ENCODE results near the gene RFX3. TPM values are rescaled to one million over a fixed set of nuclear protein-coding genes. Genes with fewer than 3 reads are reported as not detected.

RFX3 gene
- total and polyA plus RNA-seq, 5 donors: 1.3 to 9.9 (median 5.1) TPM

- H3K27me3 ChIP-seq (ENCODE audit: control insufficient read depth, insufficient read depth): no peaks in the 10 kb centered on the region
- intact Hi-C loops (cut with DNase I): no loop called here
- WGBS: 81% methylated on average over 4 of the region's 4 CpGs
- ATAC-seq (no peak), DNase-seq (no peak)
- no peaks in the 10 kb centered on the region for H3K4me1 ChIP-seq (ENCODE audit: control insufficient read depth, insufficient read depth, low read length)
- H3K27ac ChIP-seq (ENCODE audit: low read length): no peak overlapping the region
- H3K4me3 ChIP-seq (ENCODE audit: low read length): no peak overlapping the region
- H3K9me3 ChIP-seq (ENCODE audit: control insufficient read depth, low read length): no peaks in the 10 kb centered on the region
Measured at GRCh38 chr9:3497857-3498256, 27.9 kb downstream of the RFX3 start.

- no peak overlapping the region for H3K4me3 ChIP-seq (ENCODE audit: low read length)
- no peaks in the 10 kb centered on the region for H3K27me3 ChIP-seq (ENCODE audit: control insufficient read depth, insufficient read depth)
- ATAC-seq: no peak
- no peaks in the 10 kb centered on the region for H3K9me3 ChIP-seq (ENCODE audit: control insufficient read depth, low read length)
- WGBS: 56% methylated on average over 2 of the region's 2 CpGs
- no peak overlapping the region for H3K27ac ChIP-seq (ENCODE audit: low read length)
- DNase-seq: no peak
- no peaks in the 10 kb centered on the region for H3K4me1 ChIP-seq (ENCODE audit: control insufficient read depth, insufficient read depth, low read length)
- intact Hi-C loops (cut with DNase I): no loop called here
Measured at GRCh38 chr9:3497401-3497800, 28.4 kb downstream of the RFX3 start.

GRCh38 chr9:3495855-3496254 lies 29.9 kb downstream of the RFX3 start:
- no peaks in the 10 kb centered on the region for H3K4me1 ChIP-seq (ENCODE audit: control insufficient read depth, insufficient read depth, low read length)
- ATAC-seq: no peak
- intact Hi-C loops (cut with DNase I): no loop called here
- no peak overlapping the region for H3K4me3 ChIP-seq (ENCODE audit: low read length)
- H3K27me3 ChIP-seq (ENCODE audit: control insufficient read depth, insufficient read depth): no peaks in the 10 kb centered on the region
- H3K9me3 ChIP-seq (ENCODE audit: control insufficient read depth, low read length): no peaks in the 10 kb centered on the region
- DNase-seq: no peak
- 76% methylated on average over 3 of the region's 3 CpGs for WGBS
- H3K27ac ChIP-seq (ENCODE audit: low read length): no peak overlapping the region

GRCh38 chr9:3492214-3492613 lies 33.6 kb downstream of the RFX3 start:
- 96% methylated on average over 4 of the region's 4 CpGs for WGBS
- ATAC-seq: peak in 1 of 2 donors; percentile 31
- DNase-seq: no peak

GRCh38 chr9:3491450-3491849 lies 34.4 kb downstream of the RFX3 start:
- Histone ChIP-seq H3K27ac (ENCODE audit: low read length) (no peak overlapping the region), H3K4me1 (ENCODE audit: control insufficient read depth, insufficient read depth, low read length) (no peaks in the 10 kb centered on the region), H3K4me3 (ENCODE audit: low read length) (no peak overlapping the region), H3K27me3 (ENCODE audit: control insufficient read depth, insufficient read depth) (no peaks in the 10 kb centered on the region), H3K9me3 (ENCODE audit: control insufficient read depth, low read length) (no peaks in the 10 kb centered on the region)
- intact Hi-C loops (cut with DNase I): no loop called here
- no peak for DNase-seq
- no peak for ATAC-seq

More at GRCh38 chr9:3492214-3492613, 33.6 kb downstream of the RFX3 start:
- H3K9me3 ChIP-seq (ENCODE audit: control insufficient read depth, low read length): no peaks in the 10 kb centered on the region
- no peaks in the 10 kb centered on the region for H3K4me1 ChIP-seq (ENCODE audit: control insufficient read depth, insufficient read depth, low read length)
- H3K4me3 ChIP-seq (ENCODE audit: low read length): no peak overlapping the region
- intact Hi-C loops (cut with DNase I): no loop called here
- no peaks in the 10 kb centered on the region for H3K27me3 ChIP-seq (ENCODE audit: control insufficient read depth, insufficient read depth)
- no peak overlapping the region for H3K27ac ChIP-seq (ENCODE audit: low read length)

- H3K27me3 ChIP-seq (ENCODE audit: control insufficient read depth, insufficient read depth): no peaks in the 10 kb centered on the region
- no peaks in the 10 kb centered on the region for H3K4me1 ChIP-seq (ENCODE audit: control insufficient read depth, insufficient read depth, low read length)
- no peak overlapping the region for H3K4me3 ChIP-seq (ENCODE audit: low read length)
- H3K9me3 ChIP-seq (ENCODE audit: control insufficient read depth, low read length): no peaks in the 10 kb centered on the region
- DNase-seq: no peak
- no peak for ATAC-seq
- no peak overlapping the region for H3K27ac ChIP-seq (ENCODE audit: low read length)
- intact Hi-C loops (cut with DNase I): no loop called here
- 87% methylated on average over 4 of the region's 4 CpGs for WGBS
Measured at GRCh38 chr9:3490957-3491356, 34.8 kb downstream of the RFX3 start.

GRCh38 chr9:3482578-3482977 lies 43.2 kb downstream of the RFX3 start:
- WGBS: 96% methylated on average over 2 of the region's 2 CpGs
- no peaks in the 10 kb centered on the region for H3K4me1 ChIP-seq (ENCODE audit: control insufficient read depth, insufficient read depth, low read length)
- no peak for DNase-seq
- ATAC-seq: no peak
- no peak overlapping the region for H3K4me3 ChIP-seq (ENCODE audit: low read length)
- intact Hi-C loops (cut with DNase I): no loop called here
- H3K27me3 ChIP-seq (ENCODE audit: control insufficient read depth, insufficient read depth): no peaks in the 10 kb centered on the region
- H3K9me3 ChIP-seq (ENCODE audit: control insufficient read depth, low read length): no peaks in the 10 kb centered on the region
- no peak overlapping the region for H3K27ac ChIP-seq (ENCODE audit: low read length)

- H3K27me3 ChIP-seq (ENCODE audit: control insufficient read depth, insufficient read depth): no peaks in the 10 kb centered on the region
- H3K4me3 ChIP-seq (ENCODE audit: low read length): no peak overlapping the region
- intact Hi-C loops (cut with DNase I): no loop called here
- H3K27ac ChIP-seq (ENCODE audit: low read length): no peak overlapping the region
- H3K4me1 ChIP-seq (ENCODE audit: control insufficient read depth, insufficient read depth, low read length): no peaks in the 10 kb centered on the region
- H3K9me3 ChIP-seq (ENCODE audit: control insufficient read depth, low read length): no peaks in the 10 kb centered on the region
- WGBS: 89% methylated on average over 3 of the region's 3 CpGs
- DNase-seq (no peak), ATAC-seq (no peak)
Measured at GRCh38 chr9:3480353-3480655, 45.5 kb downstream of the RFX3 start.

GRCh38 chr9:3479514-3480352 lies 46.1 kb downstream of the RFX3 start:
- no peak for ATAC-seq
- Histone ChIP-seq H3K27ac (ENCODE audit: low read length) (no peak overlapping the region), H3K27me3 (ENCODE audit: control insufficient read depth, insufficient read depth) (no peaks in the 10 kb centered on the region), H3K9me3 (ENCODE audit: control insufficient read depth, low read length) (no peaks in the 10 kb centered on the region), H3K4me3 (ENCODE audit: low read length) (no peak overlapping the region), H3K4me1 (ENCODE audit: control insufficient read depth, insufficient read depth, low read length) (no peaks in the 10 kb centered on the region)
- 89% methylated on average over 7 of the region's 7 CpGs for WGBS
- no peak for DNase-seq
- intact Hi-C loops (cut with DNase I): no loop called here

- no peak for DNase-seq
- 67% methylated on average over 1 of the region's 1 CpG for WGBS
- no peaks in the 10 kb centered on the region for H3K27me3 ChIP-seq (ENCODE audit: control insufficient read depth, insufficient read depth)
- ATAC-seq: no peak
- no peaks in the 10 kb centered on the region for H3K9me3 ChIP-seq (ENCODE audit: control insufficient read depth, low read length)
- intact Hi-C loops (cut with DNase I): no loop called here
- H3K27ac ChIP-seq (ENCODE audit: low read length): no peak overlapping the region
- no peaks in the 10 kb centered on the region for H3K4me1 ChIP-seq (ENCODE audit: control insufficient read depth, insufficient read depth, low read length)
- H3K4me3 ChIP-seq (ENCODE audit: low read length): no peak overlapping the region
Measured at GRCh38 chr9:3478549-3478953, 47.2 kb downstream of the RFX3 start.

- no peaks in the 10 kb centered on the region for H3K27me3 ChIP-seq (ENCODE audit: control insufficient read depth, insufficient read depth)
- WGBS: 81% methylated on average over 4 of the region's 4 CpGs
- no peaks in the 10 kb centered on the region for H3K9me3 ChIP-seq (ENCODE audit: control insufficient read depth, low read length)
- no peak overlapping the region for H3K4me3 ChIP-seq (ENCODE audit: low read length)
- intact Hi-C loops (cut with DNase I): no loop called here
- H3K27ac ChIP-seq (ENCODE audit: low read length): no peak overlapping the region
- no peaks in the 10 kb centered on the region for H3K4me1 ChIP-seq (ENCODE audit: control insufficient read depth, insufficient read depth, low read length)
- ATAC-seq: no peak
- DNase-seq: no peak
Measured at GRCh38 chr9:3477236-3477834, 48.5 kb downstream of the RFX3 start.

Measured in right cardiac atrium (tissue), 5 donors.